ENCODE data around the gene SFT2D1. TPM values are rescaled to one million over a fixed set of nuclear protein-coding genes. Genes with fewer than 3 reads are reported as not detected.

Gene SFT2D1
- total RNA-seq, 2 donors from 2014 or later, result 65.0 to 73.3 TPM

GRCh38 chr6:166282394-166283032, 59.8 kb downstream of the SFT2D1 start:
- Histone ChIP-seq H3K4me3 (no peak overlapping the region), H3K4me1 (no peaks in the 10 kb centered on the region), H3K36me3 (no peaks in the 10 kb centered on the region), H3K27me3 (no peaks in the 10 kb centered on the region), H3K9me3 (no peaks in the 10 kb centered on the region), H3K27ac (no peak overlapping the region), H3K9ac (ENCODE audit: low read depth in 2 of 2, low read length in 2 of 2) (no peak overlapping the region)
- TF ChIP-seq, protein P1, sequence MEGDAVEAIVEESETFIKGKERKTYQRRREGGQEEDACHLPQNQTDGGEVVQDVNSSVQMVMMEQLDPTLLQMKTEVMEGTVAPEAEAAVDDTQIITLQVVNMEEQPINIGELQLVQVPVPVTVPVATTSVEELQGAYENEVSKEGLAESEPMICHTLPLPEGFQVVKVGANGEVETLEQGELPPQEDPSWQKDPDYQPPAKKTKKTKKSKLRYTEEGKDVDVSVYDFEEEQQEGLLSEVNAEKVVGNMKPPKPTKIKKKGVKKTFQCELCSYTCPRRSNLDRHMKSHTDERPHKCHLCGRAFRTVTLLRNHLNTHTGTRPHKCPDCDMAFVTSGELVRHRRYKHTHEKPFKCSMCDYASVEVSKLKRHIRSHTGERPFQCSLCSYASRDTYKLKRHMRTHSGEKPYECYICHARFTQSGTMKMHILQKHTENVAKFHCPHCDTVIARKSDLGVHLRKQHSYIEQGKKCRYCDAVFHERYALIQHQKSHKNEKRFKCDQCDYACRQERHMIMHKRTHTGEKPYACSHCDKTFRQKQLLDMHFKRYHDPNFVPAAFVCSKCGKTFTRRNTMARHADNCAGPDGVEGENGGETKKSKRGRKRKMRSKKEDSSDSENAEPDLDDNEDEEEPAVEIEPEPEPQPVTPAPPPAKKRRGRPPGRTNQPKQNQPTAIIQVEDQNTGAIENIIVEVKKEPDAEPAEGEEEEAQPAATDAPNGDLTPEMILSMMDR (IDR thresholded peaks at IDR 0.05), result no peak
- intact Hi-C loops (cut with DNase I), result no loop called here
- no peak for DNase-seq

- H3K27me3 ChIP-seq, result no peaks in the 10 kb centered on the region
- no peak for DNase-seq
- H3K9ac ChIP-seq (ENCODE audit: low read depth in 2 of 2, low read length in 2 of 2), result no peak overlapping the region
- no peaks in the 10 kb centered on the region for H3K4me1 ChIP-seq
- H3K4me3 ChIP-seq, result no peak overlapping the region
- no peak overlapping the region for H3K27ac ChIP-seq
- TF ChIP-seq, protein P1 (IDR thresholded peaks at IDR 0.05), result no peak
- intact Hi-C loops (cut with DNase I), result no loop called here
- no peaks in the 10 kb centered on the region for H3K9me3 ChIP-seq
- no peaks in the 10 kb centered on the region for H3K36me3 ChIP-seq
These were observed 61.2 kb downstream of the SFT2D1 start for GRCh38 chr6:166281104-166281503.

DNA sequence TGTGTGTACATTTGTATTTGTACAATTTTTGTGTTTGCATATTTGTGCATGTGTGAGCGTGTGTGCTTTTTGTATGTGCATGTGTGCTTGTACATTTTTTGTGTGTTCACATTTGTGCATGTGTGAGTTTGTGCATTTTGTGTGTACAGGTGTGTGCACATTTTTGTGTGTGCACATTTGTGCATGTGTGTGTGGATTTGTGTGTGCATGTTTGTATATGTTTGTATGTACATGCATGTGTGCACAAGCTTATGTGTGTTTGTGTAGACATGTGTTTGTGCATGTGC, 63.0 kb downstream of the SFT2D1 start:
- no peaks in the 10 kb centered on the region for H3K27me3 ChIP-seq
- no peak overlapping the region for H3K27ac ChIP-seq
- intact Hi-C loops (cut with DNase I), result no loop called here
- no peaks in the 10 kb centered on the region for H3K4me1 ChIP-seq
- H3K36me3 ChIP-seq, result no peaks in the 10 kb centered on the region
- no peak overlapping the region for H3K4me3 ChIP-seq
- DNase-seq, result no peak
- H3K9ac ChIP-seq (ENCODE audit: low read depth in 2 of 2, low read length in 2 of 2), result no peak overlapping the region
- no peaks in the 10 kb centered on the region for H3K9me3 ChIP-seq
- TF ChIP-seq, protein P1 (IDR thresholded peaks at IDR 0.05), result no peak

DNA sequence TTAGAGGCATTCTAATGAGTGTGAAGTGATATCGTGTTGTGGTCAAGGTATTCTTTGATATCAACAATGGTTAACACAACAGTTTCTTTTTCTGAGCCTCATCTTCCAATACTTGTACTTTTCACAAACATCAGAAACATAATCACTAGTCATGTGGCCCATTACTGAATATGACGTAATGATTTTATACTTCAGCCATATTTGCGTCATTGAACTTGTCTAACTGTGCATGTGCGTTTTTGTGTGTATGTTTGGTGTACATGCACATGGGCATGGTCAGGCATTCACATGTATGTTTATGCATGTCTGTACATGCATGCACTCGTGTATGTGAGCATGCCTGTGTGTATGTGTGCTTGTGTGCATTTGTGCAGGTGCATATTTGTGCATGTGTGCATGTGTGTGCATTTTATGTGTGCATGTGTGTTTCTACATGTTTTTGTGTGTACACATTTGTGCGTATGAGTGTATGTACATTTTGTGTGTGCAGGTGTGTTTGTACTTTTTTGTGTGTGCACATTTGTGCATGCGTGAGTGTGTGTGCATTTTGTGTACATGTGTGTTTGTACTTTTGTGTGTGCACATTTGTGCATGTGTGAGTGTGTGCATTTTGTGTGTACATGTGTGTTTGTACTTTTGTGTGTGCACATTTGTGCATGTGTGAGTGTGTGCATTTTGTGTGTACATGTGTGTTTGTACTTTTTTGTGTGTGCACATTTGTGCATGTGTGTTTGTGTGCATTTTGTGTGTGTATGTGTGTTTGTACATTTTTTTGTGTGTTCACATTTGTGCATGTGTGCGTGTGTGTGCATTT, 63.6 kb downstream of the SFT2D1 start:
- Histone ChIP-seq H3K9ac (ENCODE audit: low read depth in 2 of 2, low read length in 2 of 2) (no peak overlapping the region), H3K4me1 (no peaks in the 10 kb centered on the region), H3K27ac (no peak overlapping the region), H3K27me3 (no peaks in the 10 kb centered on the region), H3K36me3 (no peaks in the 10 kb centered on the region), H3K9me3 (no peaks in the 10 kb centered on the region), H3K4me3 (no peak overlapping the region)
- intact Hi-C loops (cut with DNase I), result no loop called here
- TF ChIP-seq, protein P1 (IDR thresholded peaks at IDR 0.05), result no peak
- DNase-seq, result no peak

DNA sequence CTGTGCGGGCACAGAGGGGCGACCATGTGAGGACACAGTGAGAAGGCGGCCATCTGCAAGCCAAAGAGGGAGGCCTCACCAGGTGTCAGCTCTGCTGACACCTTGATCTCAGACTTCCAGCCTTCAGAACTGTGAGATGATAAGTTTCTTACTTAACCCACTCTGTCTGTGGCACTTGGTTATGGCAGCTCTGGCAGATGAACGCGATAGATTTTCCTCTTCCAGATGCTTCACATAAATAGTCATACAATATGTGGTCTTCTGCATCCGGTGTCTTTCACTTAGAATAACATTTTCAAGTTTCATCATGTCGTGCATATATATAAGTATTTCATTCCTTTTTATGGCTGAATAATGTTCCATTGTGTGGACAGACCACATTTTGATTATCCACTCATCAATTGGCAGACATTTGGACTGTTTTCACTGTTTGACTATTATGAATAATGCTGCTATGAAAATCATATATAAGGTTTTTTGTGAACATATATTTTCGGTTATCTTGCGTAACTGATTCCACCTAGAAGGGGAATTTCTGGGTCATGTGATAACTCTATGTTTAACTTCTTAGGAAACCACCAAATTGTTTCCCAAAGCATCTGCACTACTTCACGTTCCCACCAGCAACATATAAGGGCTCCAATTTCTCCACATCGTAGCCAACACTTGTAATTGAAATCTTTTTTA, 64.3 kb downstream of the SFT2D1 start:
- H3K9me3 ChIP-seq, result no peaks in the 10 kb centered on the region
- H3K4me1 ChIP-seq, result no peaks in the 10 kb centered on the region
- TF ChIP-seq, protein P1 (IDR thresholded peaks at IDR 0.05), result no peak
- intact Hi-C loops (cut with DNase I), result loop anchor here (2.0 kb wide), 1 partner anchor 127 kb away; no protein-coding TSS in a partner anchor
- no peak overlapping the region for H3K9ac ChIP-seq (ENCODE audit: low read depth in 2 of 2, low read length in 2 of 2)
- H3K27ac ChIP-seq, result no peak overlapping the region
- no peaks in the 10 kb centered on the region for H3K36me3 ChIP-seq
- no peaks in the 10 kb centered on the region for H3K27me3 ChIP-seq
- H3K4me3 ChIP-seq, result no peak overlapping the region
- no peak for DNase-seq

All from colonic mucosa (tissue), 4 donors.